Keratinocyte (primary cell): Measurements from ENCODE around the gene ADRB1. TPM values are rescaled to one million over a fixed set of nuclear protein-coding genes. Genes with fewer than 3 reads are reported as not detected.

Experiments used
- DNase-seq: peaks from one replicate; pipeline ENCODE4 v3.0.0-alpha.2; 2011; ENCODE audit warnings: low read depth, missing footprints, low spot score
- FAIRE-seq: peaks from 2 replicates; lab custom pipeline; 2011; peaks lifted over from hg19 to GRCh38; lab: Jason Lieb, UNC
- H2AFZ ChIP-seq: 2 replicates; pipeline ENCODE4 v1.6.0; 2012; ENCODE audit warnings: low read length, control low read depth, inconsistent platforms; ENCODE audit not compliant: control insufficient read depth
- H3K27ac ChIP-seq: 2 replicates; pipeline ENCODE4 v1.5.1; 2011; ENCODE audit warnings: low read length; ENCODE audit not compliant: control insufficient read depth, insufficient read depth
- H3K27me3 ChIP-seq: 3 replicates; pipeline ENCODE4 v1.6.0; 2011; ENCODE audit warnings: low read length; ENCODE audit not compliant: control insufficient read depth, insufficient read depth; ENCODE audit errors: extremely low read depth
- H3K36me3 ChIP-seq, 2 experiments: 2 replicates in 1 of 2; 3 replicates in 1 of 2; pipeline ENCODE4 v1.5.1; 2011; ENCODE audit warnings: low read length in 2 of 2, mild to moderate bottlenecking in 1 of 2; ENCODE audit not compliant: control insufficient read depth in 2 of 2, insufficient read depth in 2 of 2; ENCODE audit errors: extremely low read depth in 1 of 2
- H3K4me1 ChIP-seq: 3 replicates; pipeline ENCODE4 v1.5.1; 2011; ENCODE audit warnings: low read length; ENCODE audit not compliant: control insufficient read depth, insufficient read depth; ENCODE audit errors: extremely low read depth
- H3K4me2 ChIP-seq: 3 replicates; pipeline ENCODE4 v1.6.0; 2011; ENCODE audit warnings: low read depth, low read length; ENCODE audit not compliant: control insufficient read depth, insufficient read depth; ENCODE audit errors: extremely low read depth
- H3K4me3 ChIP-seq, 3 experiments: fragments of 200-600 bp in 1 of 3; sonication (generic) in 1 of 3; 2 replicates in 2 of 3; 3 replicates in 1 of 3; pipeline ENCODE4 v1.5.1; 2011 to 2016; ENCODE audit warnings: low read length in 3 of 3, mild to moderate bottlenecking in 3 of 3, control low read depth in 2 of 3, inconsistent platforms in 1 of 3, low read depth in 1 of 3, mixed read lengths in 1 of 3, mixed run types in 1 of 3, moderate library complexity in 1 of 3; ENCODE audit not compliant: control insufficient read depth in 2 of 3, insufficient read depth in 2 of 3; ENCODE audit errors: extremely low read depth in 1 of 3
- H3K79me2 ChIP-seq: 2 replicates; pipeline ENCODE4 v1.6.0; 2012; ENCODE audit warnings: low read length; ENCODE audit not compliant: control insufficient read depth, insufficient read depth
- H3K9ac ChIP-seq: 3 replicates; pipeline ENCODE4 v1.6.0; 2011; ENCODE audit warnings: low read length; ENCODE audit not compliant: control insufficient read depth, insufficient read depth; ENCODE audit errors: extremely low read depth
- H3K9me1 ChIP-seq: 3 replicates; pipeline ENCODE4 v1.6.0; 2011; ENCODE audit warnings: low read length; ENCODE audit not compliant: control insufficient read depth, insufficient read depth; ENCODE audit errors: extremely low read depth
- H3K9me3 ChIP-seq: 2 replicates; pipeline ENCODE4 v1.5.1; 2012; ENCODE audit warnings: low read depth, low read length; ENCODE audit not compliant: control insufficient read depth
- H4K20me1 ChIP-seq: 3 replicates; pipeline ENCODE4 v1.6.0; 2011; ENCODE audit warnings: low read length; ENCODE audit not compliant: control insufficient read depth, insufficient read depth; ENCODE audit errors: extremely low read depth
- EZH2 ChIP-seq: IDR thresholded peaks from one replicate; pipeline ENCODE4 v1.6.1; 2012; ENCODE audit warnings: inconsistent platforms, mild to moderate bottlenecking, low read length, moderate library complexity
- dilution Hi-C: fragments of 300-500 bp; cut with MboI; formaldehyde crosslinking; loops from one replicate; pipeline ENCODE4 v1.7.0; 2020; ENCODE audit warnings: low sequenced_read_pairs; ENCODE audit not compliant: extremely low pct_ligation_motif_present
- polyA plus RNA-seq, 5 experiments: library from polyadenylated mRNA; depleted of rRNA in 3 of 5; stranded (reverse) in 3 of 5; stranded (forward) in 1 of 5; unstranded in 1 of 5; fragments of >200 nt; gene quantifications; 1 replicate in 1 of 5; 2 replicates in 3 of 5; 3 replicates in 1 of 5; pipeline versions ENCODE4 v1.2.1 to v1.2.3, GENCODE V29; 2011 to 2012; ENCODE audit warnings: missing spikeins in 2 of 5, low read depth in 1 of 5, low replicate concordance in 1 of 5
- TF ChIP-seq, protein P1 (sequence below), 3 experiments: IDR thresholded peaks in 1 of 3; conservative IDR thresholded peaks in 1 of 3; optimal IDR thresholded peaks in 1 of 3; 2 replicates in 2 of 3; 3 replicates in 1 of 3; pipeline versions ENCODE3 to v1.5.1; 2011; ENCODE audit warnings: low read length in 3 of 3, mild to moderate bottlenecking in 3 of 3, moderate library complexity in 2 of 3, control low read depth in 1 of 3, inconsistent platforms in 1 of 3; ENCODE audit not compliant: insufficient read depth in 2 of 3; ENCODE audit errors: extremely low read depth in 1 of 3

ADRB1 gene
- polyA plus RNA-seq, 1 donor (not counting 4 experiments of a cell fraction or from before 2014, with no cell fraction given): 0.05 TPM

DNA sequence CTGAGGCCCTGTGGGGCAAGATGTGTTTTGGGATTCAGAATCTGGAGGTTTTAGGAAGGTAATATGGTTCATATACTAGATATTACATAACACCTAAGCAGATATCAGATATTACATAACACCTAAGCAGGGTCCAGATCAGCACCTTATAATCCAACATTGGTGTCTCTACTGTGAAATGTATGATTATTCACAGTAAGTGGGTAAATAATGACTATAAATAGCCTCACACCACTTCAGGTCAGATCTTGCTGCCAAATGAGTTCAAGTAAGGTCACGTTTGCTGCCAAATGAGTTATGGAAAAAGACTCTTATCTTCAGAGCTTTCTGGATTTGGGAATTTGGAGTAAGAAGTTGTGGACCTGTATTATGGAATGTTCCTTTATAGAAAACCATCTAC, 14.6 kb downstream of the ADRB1 start:
- no peak for DNase-seq
- Histone ChIP-seq H3K4me1 (peaks cover 15% of the 10 kb centered on the region), H3K79me2 (no peaks in the 10 kb centered on the region), H3K9me1 (no peaks in the 10 kb centered on the region), H3K9ac (no peak overlapping the region), H2AFZ (no peak overlapping the region), H3K4me3 (no peak overlapping the region), H3K27ac (no peak overlapping the region), H3K9me3 (no peaks in the 10 kb centered on the region), H3K36me3 (no peaks in the 10 kb centered on the region), H3K27me3 (no peaks in the 10 kb centered on the region), H4K20me1 (no peaks in the 10 kb centered on the region), H3K4me2 (no peak overlapping the region)
- FAIRE-seq: no peak
- TF ChIP-seq, protein P1, sequence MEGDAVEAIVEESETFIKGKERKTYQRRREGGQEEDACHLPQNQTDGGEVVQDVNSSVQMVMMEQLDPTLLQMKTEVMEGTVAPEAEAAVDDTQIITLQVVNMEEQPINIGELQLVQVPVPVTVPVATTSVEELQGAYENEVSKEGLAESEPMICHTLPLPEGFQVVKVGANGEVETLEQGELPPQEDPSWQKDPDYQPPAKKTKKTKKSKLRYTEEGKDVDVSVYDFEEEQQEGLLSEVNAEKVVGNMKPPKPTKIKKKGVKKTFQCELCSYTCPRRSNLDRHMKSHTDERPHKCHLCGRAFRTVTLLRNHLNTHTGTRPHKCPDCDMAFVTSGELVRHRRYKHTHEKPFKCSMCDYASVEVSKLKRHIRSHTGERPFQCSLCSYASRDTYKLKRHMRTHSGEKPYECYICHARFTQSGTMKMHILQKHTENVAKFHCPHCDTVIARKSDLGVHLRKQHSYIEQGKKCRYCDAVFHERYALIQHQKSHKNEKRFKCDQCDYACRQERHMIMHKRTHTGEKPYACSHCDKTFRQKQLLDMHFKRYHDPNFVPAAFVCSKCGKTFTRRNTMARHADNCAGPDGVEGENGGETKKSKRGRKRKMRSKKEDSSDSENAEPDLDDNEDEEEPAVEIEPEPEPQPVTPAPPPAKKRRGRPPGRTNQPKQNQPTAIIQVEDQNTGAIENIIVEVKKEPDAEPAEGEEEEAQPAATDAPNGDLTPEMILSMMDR (optimal IDR thresholded peaks at IDR 0.05 in 1 of 3, IDR thresholded peaks at IDR 0.05 in 1 of 3, conservative IDR thresholded peaks at IDR 0.05 in 1 of 3; ENCODE audit: extremely low read depth in 1 of 3, insufficient read depth in 2 of 3, low read length in 3 of 3): no peak
- TF ChIP-seq EZH2: no peak
- dilution Hi-C loops: no loop called here

DNA sequence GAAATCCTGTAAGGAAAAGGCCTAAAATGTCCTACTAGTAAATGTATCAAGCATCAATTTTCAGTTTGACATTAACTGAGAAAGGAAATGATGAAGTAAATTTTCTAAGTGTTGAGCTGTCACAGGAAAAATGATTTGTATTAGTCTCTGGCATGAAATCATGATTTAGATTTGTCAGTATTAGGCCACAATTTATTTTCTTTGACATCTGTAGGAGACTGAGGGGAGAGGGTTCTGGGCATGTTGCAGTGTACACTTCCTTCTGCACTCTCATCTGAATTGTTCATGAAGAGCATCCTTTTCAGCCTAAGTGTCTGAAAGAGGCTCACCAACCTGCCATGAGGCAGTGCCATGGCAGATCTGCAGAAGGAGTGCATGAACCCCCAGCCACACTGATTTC, 15.9 kb downstream of the ADRB1 start:
- H4K20me1 ChIP-seq: no peaks in the 10 kb centered on the region
- dilution Hi-C loops: no loop called here
- no peaks in the 10 kb centered on the region for H3K36me3 ChIP-seq
- no peak overlapping the region for H2AFZ ChIP-seq
- H3K27ac ChIP-seq: no peak overlapping the region
- H3K27me3 ChIP-seq: no peaks in the 10 kb centered on the region
- FAIRE-seq: no peak
- no peak overlapping the region for H3K4me2 ChIP-seq
- no peak overlapping the region for H3K4me3 ChIP-seq
- H3K9me1 ChIP-seq: no peaks in the 10 kb centered on the region
- no peaks in the 10 kb centered on the region for H3K79me2 ChIP-seq
- no peak for TF ChIP-seq EZH2
- TF ChIP-seq, protein P1 (optimal IDR thresholded peaks at IDR 0.05 in 1 of 3, IDR thresholded peaks at IDR 0.05 in 1 of 3, conservative IDR thresholded peaks at IDR 0.05 in 1 of 3; ENCODE audit: extremely low read depth in 1 of 3, insufficient read depth in 2 of 3, low read length in 3 of 3): no peak
- no peak overlapping the region for H3K9ac ChIP-seq
- H3K4me1 ChIP-seq: peaks cover 15% of the 10 kb centered on the region
- DNase-seq: no peak
- no peaks in the 10 kb centered on the region for H3K9me3 ChIP-seq
